ENCODE results near the gene TBC1D9.

- TF ChIP-seq POLR2A (IDR thresholded peaks at IDR 0.05) (peak in 1 of 2 donors; percentile 53), POLR2AphosphoS5 (IDR thresholded peaks at IDR 0.05; ENCODE audit: insufficient read depth in 1 of 2, low read depth in 1 of 2) (peak; percentile 75 to 95)
Observed at GRCh38 chr4:140756319-140757231, at the start of gene TBC1D9.
